ENCODE measurements around the gene CIB2. TPM values are rescaled to one million over a fixed set of nuclear protein-coding genes. Genes with fewer than 3 reads are reported as not detected.

Gene CIB2
- total RNA-seq, 1 experiment from 2014 or later: 0.08 TPM

Small RNA genes lying within 50 kb of the gene (small RNA-seq; reads per million reads assigned to genes)
- not detected for gene RF00092

Other genes starting within 250 kb of the CIB2 start
- gene TBC1D2B, start 53.7 kb downstream of the CIB2 start, total RNA-seq (2014; rRNA removed; shearing (Covaris generic)): 13.3 and 15.9 TPM in 2 replicates
- gene SH2D7, start 38.9 kb downstream of the CIB2 start, total RNA-seq (2014; rRNA removed; shearing (Covaris generic)): not detected in 2 replicates
- 48.9 and 74.8 TPM in 2 replicates for gene IDH3A, start 17.9 kb upstream of the CIB2 start, total RNA-seq (2014; rRNA removed; shearing (Covaris generic))
- 0.20 and 0.24 TPM in 2 replicates for gene ACSBG1, start 103.1 kb upstream of the CIB2 start, total RNA-seq (2014; rRNA removed; shearing (Covaris generic))
- gene DNAJA4, start 133.1 kb upstream of the CIB2 start, total RNA-seq (2014; rRNA removed; shearing (Covaris generic)): not detected in 2 replicates
- gene SKIC8, start 168.2 kb upstream of the CIB2 start, total RNA-seq (2014; rRNA removed; shearing (Covaris generic)): 87.7 and 90.9 TPM in 2 replicates
- gene CRABP1, start 208.9 kb upstream of the CIB2 start, total RNA-seq (2014; rRNA removed; shearing (Covaris generic)): not detected in 2 replicates

Data from HT1080 (cell line).